GM12892 (cell line): ENCODE measurements around the gene ANKRD1.

Experiments
- POLR2A ChIP-seq: IDR thresholded peaks from 2 replicates; pipeline ENCODE4 v1.6.1; 2011; ENCODE audit warnings: low read depth, low read length, control low read depth
- POLR2AphosphoS5 ChIP-seq: IDR thresholded peaks from 2 replicates; pipeline ENCODE4 v1.6.1; 2011; ENCODE audit warnings: low read depth, low read length, control low read depth

GRCh38 chr10:90871766-90872647 lies 48.9 kb downstream of the ANKRD1 start, which contains the start of gene RPP30:
- TF ChIP-seq POLR2A, result peak; percentile 69; the same call in 1 of the 2 replicates
- TF ChIP-seq POLR2AphosphoS5, result peak; percentile 55; the same call in 1 of the 2 replicates
